ENCODE results near the gene C1QL4. TPM values are rescaled to one million over a fixed set of nuclear protein-coding genes. Genes with fewer than 3 reads are reported as not detected.

Gene C1QL4
- total RNA-seq, 3 donors from 2014 or later = 0.33 to 0.44 TPM; not detected in 1

DNA sequence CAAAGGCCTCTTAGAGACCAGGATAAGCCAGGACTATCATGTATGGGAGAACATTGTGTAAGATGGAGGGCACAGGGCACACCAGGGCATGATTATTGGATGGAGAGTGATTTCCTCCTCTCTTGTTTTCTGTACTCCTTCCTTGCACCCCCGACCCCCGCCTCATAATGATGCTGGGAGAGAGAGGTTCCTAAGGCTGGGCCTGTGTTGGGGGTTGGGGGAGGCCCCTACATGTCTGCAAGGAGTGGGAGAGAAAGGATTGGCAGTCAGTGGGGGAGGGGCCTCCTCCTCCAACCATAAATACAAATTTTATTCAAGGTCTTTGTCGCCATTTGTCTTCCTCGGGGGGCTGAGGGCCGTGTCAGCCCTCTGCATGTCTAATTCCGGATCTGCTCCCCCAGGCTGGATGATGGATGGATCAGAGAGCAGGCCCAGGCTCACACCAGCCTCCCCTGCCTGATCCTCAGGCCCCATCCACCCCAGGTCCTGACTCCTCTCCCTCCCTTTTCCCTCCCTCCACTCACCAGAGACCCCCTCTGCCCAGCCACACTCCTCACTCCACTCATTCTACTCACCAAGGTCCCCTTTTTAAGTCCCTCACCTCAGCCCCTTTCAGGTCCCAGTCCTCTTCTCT lies 2.0 kb upstream of the C1QL4 start:
- no peaks in the 10 kb centered on the region for H3K36me3 ChIP-seq
- intact Hi-C loops (cut with DNase I; ENCODE audit: low total_unique reads) = no loop called here
- no peaks in the 10 kb centered on the region for H3K9me3 ChIP-seq
- TF ChIP-seq, protein P1, sequence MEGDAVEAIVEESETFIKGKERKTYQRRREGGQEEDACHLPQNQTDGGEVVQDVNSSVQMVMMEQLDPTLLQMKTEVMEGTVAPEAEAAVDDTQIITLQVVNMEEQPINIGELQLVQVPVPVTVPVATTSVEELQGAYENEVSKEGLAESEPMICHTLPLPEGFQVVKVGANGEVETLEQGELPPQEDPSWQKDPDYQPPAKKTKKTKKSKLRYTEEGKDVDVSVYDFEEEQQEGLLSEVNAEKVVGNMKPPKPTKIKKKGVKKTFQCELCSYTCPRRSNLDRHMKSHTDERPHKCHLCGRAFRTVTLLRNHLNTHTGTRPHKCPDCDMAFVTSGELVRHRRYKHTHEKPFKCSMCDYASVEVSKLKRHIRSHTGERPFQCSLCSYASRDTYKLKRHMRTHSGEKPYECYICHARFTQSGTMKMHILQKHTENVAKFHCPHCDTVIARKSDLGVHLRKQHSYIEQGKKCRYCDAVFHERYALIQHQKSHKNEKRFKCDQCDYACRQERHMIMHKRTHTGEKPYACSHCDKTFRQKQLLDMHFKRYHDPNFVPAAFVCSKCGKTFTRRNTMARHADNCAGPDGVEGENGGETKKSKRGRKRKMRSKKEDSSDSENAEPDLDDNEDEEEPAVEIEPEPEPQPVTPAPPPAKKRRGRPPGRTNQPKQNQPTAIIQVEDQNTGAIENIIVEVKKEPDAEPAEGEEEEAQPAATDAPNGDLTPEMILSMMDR (IDR thresholded peaks at IDR 0.05) = no peak
- TF ChIP-seq POLR2AphosphoS5 (IDR thresholded peaks at IDR 0.05) (no peak), POLR2A (IDR thresholded peaks at IDR 0.05) (no peak)
- no peaks in the 10 kb centered on the region for H3K4me1 ChIP-seq
- no peak overlapping the region for H3K4me3 ChIP-seq
- H3K27ac ChIP-seq = no peak overlapping the region
- H3K27me3 ChIP-seq = peaks cover 13 to 30% of the 10 kb centered on the region in 2 donors
- no peak for DNase-seq (ENCODE audit: low spot score in 2 of 2)

DNA sequence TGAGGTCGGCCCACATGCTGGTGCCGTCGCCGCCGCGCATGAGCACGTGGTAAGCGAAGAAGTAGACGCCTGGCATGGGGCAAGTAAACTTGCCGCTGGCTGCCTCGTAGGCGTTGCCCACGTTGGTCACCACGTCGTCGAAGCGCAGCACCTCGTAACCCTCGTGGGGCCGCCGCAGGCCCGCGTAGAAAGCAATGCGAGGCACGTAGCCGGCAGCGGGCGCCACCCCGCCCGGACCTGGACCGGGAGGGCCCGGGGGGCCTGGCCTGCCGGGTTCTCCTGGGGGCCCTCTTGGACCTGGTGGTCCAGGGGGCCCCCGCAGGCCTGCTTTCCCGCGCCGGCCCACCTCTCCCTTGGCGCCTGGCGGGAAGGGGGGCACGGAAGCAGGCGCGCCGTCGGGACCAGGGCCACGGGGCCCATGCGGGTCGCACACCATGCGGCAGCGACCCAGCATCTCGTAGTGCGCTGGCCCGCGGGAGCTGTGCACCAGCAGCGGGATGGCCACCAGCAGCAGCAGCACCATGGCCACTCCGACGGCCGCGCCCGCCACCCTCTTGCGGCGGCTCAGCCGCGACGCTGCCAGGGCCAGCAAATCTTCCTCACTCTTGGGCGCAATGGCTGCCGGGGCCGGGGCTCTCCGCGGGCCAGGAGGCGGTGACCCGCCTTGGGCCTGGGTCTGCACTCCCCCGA lies 888 bp downstream of the C1QL4 start:
- DNase-seq (ENCODE audit: low spot score in 2 of 2) = no peak
- TF ChIP-seq POLR2AphosphoS5 (IDR thresholded peaks at IDR 0.05) = no peak
- TF ChIP-seq, protein P1 (IDR thresholded peaks at IDR 0.05) = no peak
- TF ChIP-seq POLR2A (IDR thresholded peaks at IDR 0.05) = no peak
- H3K4me1 ChIP-seq = no peaks in the 10 kb centered on the region
- intact Hi-C loops (cut with DNase I; ENCODE audit: low total_unique reads) = no loop called here
- no peak overlapping the region for H3K27ac ChIP-seq
- H3K36me3 ChIP-seq = no peaks in the 10 kb centered on the region
- peak overlapping the region in 1 of 3 donors; percentile 61 for H3K4me3 ChIP-seq
- H3K27me3 ChIP-seq = peaks cover 10 to 30% of the 10 kb centered on the region in 2 donors
- H3K9me3 ChIP-seq = no peaks in the 10 kb centered on the region

DNA sequence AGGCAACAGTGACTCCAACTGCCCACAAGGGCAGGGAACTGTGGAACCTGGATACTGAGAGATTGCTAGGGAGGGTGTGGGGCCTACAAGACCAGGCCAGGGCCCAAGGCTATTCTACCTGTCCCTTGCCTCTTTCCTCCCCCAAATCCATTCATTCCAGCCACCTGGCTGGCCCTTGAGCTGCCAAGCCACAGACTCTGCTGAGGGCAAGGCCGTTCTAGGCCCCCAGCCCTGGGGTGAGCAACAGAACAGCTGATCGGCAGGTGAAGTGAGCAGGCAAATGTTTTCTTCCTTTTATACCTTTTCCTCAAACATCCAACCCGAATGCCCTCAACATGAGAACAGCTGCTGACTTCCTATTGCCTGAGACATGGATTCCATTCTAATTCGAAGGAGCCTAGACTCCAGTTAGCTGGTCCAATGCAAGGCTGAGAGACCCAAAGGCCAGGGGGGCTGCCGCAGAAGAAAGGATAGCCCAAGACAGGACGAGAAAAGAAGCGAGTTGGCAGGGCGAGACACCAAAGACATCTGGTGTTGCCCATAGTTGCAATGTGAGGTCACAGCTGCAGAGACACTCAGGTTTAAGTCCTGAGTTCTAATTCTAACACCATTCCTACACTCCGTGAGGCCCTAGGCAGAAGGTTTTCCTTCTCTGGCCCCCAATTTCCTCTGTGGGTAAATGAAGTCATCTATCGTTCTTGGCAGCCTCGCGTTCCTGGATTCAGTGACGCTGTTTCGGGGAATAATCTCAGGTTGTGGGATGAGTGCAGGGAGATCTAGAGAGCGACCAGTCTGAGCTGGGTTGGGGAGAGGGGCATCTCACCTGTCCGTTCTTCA lies 1.7 kb downstream of the C1QL4 start:
- peaks cover 10 to 30% of the 10 kb centered on the region in 2 donors for H3K27me3 ChIP-seq
- TF ChIP-seq, protein P1 (IDR thresholded peaks at IDR 0.05) = no peak
- TF ChIP-seq POLR2AphosphoS5 (IDR thresholded peaks at IDR 0.05) = no peak
- no peak for TF ChIP-seq POLR2A (IDR thresholded peaks at IDR 0.05)
- H3K4me1 ChIP-seq = no peaks in the 10 kb centered on the region
- H3K36me3 ChIP-seq = no peaks in the 10 kb centered on the region
- DNase-seq (ENCODE audit: low spot score in 2 of 2) = no peak
- H3K4me3 ChIP-seq = no peak overlapping the region
- intact Hi-C loops (cut with DNase I; ENCODE audit: low total_unique reads) = no loop called here
- no peaks in the 10 kb centered on the region for H3K9me3 ChIP-seq
- no peak overlapping the region for H3K27ac ChIP-seq

DNA sequence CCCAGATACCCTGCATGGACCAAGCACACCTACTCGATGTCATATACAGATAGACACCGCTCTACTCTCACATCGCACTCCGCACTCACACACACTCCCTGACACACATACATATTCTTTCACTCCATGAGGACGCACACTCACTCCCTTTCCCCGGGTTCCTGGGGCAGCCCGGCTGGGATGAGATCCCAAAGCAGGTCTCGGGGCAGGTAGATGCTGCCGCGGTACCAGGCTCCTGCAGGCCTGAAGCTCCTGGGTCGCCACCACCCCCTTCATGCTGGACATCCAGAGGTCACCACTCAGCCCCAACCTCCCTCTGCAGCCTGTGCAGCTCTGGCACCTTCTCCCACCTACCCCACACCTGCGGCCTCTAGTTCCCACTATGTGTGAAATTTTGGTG lies 2.3 kb downstream of the C1QL4 start:
- H3K27me3 ChIP-seq = peaks cover 10 to 30% of the 10 kb centered on the region in 2 donors
- TF ChIP-seq, protein P1 (IDR thresholded peaks at IDR 0.05) = no peak
- TF ChIP-seq POLR2A (IDR thresholded peaks at IDR 0.05) = no peak
- TF ChIP-seq POLR2AphosphoS5 (IDR thresholded peaks at IDR 0.05) = no peak
- no peak for DNase-seq (ENCODE audit: low spot score in 2 of 2)
- no peaks in the 10 kb centered on the region for H3K9me3 ChIP-seq
- no peaks in the 10 kb centered on the region for H3K36me3 ChIP-seq
- intact Hi-C loops (cut with DNase I; ENCODE audit: low total_unique reads) = no loop called here
- H3K27ac ChIP-seq = no peak overlapping the region
- H3K4me1 ChIP-seq = no peaks in the 10 kb centered on the region
- H3K4me3 ChIP-seq = no peak overlapping the region
